OCI-LY3 (cell line): ENCODE measurements around the gene RPL41.

Source experiments
- EZH2phosphoT487 ChIP-seq: fragments of 200-600 bp; shearing (Covaris generic); IDR thresholded peaks from 2 replicates; pipeline ENCODE4 v1.6.1; 2018; ENCODE audit warnings: antibody characterized with exemption, mixed run types, low read depth
- TF ChIP-seq, protein P1 (sequence below): fragments of 200-600, 300-600 bp; sonication (generic); IDR thresholded peaks from 2 replicates; pipeline ENCODE4 v1.5.1; 2014; ENCODE audit warnings: antibody characterized with exemption, low read length, low read depth

DNA sequence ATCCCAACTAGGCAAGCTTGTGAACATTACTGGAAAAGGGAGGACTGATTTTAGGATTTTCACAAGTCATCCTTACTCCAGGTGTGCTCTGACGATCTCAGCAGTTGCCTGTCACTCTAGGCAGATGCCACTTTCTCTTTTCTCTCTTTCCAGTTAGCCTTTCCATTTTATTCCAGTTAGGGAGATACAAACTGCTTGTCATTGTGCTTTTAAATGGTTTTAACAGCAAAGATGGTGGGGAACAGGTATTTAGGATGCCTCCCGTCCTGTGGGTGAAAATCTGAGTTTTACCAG lies 10.9 kb upstream of the RPL41 start:
- TF ChIP-seq, protein P1, sequence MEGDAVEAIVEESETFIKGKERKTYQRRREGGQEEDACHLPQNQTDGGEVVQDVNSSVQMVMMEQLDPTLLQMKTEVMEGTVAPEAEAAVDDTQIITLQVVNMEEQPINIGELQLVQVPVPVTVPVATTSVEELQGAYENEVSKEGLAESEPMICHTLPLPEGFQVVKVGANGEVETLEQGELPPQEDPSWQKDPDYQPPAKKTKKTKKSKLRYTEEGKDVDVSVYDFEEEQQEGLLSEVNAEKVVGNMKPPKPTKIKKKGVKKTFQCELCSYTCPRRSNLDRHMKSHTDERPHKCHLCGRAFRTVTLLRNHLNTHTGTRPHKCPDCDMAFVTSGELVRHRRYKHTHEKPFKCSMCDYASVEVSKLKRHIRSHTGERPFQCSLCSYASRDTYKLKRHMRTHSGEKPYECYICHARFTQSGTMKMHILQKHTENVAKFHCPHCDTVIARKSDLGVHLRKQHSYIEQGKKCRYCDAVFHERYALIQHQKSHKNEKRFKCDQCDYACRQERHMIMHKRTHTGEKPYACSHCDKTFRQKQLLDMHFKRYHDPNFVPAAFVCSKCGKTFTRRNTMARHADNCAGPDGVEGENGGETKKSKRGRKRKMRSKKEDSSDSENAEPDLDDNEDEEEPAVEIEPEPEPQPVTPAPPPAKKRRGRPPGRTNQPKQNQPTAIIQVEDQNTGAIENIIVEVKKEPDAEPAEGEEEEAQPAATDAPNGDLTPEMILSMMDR, result no peak
- no peak for TF ChIP-seq EZH2phosphoT487
